ENCODE measurements around the gene STEAP3.

STEAP3 gene

GRCh38 chr2:119248751-119249150, 25.1 kb downstream of the STEAP3 start:
- DNase-seq, result no peak

DNA sequence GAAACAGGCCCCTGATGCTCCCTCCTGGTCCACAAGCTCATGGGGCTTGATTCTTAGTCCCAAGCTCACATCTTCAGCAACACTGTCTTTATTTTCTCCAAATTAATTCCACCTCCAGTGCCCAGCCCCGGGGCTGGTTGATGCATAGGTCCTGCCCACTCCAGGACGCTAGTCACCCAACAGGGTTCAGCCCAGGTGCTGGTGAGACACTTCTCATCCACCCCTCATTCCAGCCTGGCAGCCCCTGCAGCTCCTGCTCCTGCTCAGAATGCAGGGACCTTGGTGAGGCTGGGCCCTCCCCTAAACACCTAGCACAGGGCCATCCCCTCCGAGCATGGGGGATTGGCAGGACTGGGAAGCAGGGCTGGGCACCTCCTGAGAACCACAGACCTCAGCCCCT, 25.7 kb downstream of the STEAP3 start:
- DNase-seq, result no peak

DNA sequence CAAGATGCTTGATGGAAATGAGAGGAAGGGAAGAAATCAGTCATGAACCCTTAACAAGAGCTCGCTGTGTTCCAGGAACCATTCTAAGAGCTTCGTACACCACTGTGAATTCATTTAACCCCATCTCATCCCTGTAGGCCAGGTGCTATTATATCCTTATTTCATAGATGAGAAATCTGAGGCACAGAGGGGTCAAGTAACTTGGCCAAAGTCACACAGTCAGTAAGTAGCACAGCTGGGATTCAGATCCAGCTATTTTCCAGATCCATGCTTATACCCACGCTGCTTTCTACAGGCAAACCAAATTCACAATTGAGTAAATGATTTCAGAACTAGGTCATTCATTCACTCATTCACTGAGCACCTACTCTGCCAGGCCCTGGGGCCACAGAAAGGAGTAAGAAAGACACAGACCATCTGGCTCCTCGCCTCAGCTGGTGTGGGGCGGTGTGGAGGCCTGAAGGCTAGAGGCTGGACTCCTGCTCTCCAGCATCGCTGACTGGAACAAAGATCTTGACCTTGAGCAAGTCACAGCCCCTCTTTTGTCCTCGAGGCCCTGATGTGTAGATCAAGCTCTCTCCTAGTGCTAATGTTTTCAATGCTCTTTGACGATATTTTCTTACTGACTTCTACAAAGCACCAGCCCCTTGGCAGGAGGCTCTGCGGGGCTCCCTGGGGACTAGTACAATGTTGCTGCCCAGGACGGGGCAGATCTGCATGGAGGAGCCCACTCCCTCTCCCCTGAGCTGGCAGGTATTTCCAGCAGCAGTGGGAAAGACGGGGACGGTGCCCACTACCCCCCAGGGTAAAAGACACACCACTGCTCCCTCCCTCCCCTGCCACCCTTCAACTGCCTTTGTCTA, 26.5 kb downstream of the STEAP3 start:
- no peak for DNase-seq

DNA sequence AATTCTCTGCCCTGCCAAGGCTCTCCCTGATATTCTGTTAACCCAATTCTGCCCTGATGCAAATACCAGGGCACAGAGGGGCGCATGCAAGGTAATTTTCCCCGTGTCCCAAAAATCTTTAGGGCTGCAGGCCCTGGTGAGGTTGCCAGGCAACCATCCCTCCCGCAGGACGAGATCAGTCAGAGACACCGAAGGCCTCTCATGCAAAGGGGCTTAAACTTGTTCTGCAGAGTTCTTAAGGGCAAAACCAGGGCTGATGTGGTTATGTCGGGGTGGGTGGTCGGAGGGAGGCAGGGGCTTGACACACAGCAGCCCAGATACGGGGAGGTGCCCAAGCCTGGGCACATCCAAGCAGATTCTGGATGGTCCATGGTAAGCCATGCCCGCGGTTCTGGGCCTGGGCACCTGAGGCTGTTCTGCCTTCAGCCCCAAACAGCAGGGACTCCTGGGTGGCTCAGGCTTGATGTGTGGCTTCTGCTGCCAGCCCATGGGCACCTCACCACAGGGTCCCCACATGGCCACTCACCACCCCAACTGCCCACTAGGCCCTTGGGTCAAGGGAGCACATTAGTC, 27.2 kb downstream of the STEAP3 start:
- DNase-seq, result no peak

- DNase-seq, result no peak
These were observed 28.0 kb downstream of the STEAP3 start for GRCh38 chr2:119251652-119252051.

- no peak for DNase-seq
These were observed 28.8 kb downstream of the STEAP3 start for GRCh38 chr2:119252186-119253113.

GRCh38 chr2:119253114-119253702, 29.6 kb downstream of the STEAP3 start:
- DNase-seq, result no peak

- no peak for DNase-seq
These were observed 30.3 kb downstream of the STEAP3 start for GRCh38 chr2:119253760-119254600.

GRCh38 chr2:119254601-119255080, 31.0 kb downstream of the STEAP3 start:
- DNase-seq, result no peak

DNA sequence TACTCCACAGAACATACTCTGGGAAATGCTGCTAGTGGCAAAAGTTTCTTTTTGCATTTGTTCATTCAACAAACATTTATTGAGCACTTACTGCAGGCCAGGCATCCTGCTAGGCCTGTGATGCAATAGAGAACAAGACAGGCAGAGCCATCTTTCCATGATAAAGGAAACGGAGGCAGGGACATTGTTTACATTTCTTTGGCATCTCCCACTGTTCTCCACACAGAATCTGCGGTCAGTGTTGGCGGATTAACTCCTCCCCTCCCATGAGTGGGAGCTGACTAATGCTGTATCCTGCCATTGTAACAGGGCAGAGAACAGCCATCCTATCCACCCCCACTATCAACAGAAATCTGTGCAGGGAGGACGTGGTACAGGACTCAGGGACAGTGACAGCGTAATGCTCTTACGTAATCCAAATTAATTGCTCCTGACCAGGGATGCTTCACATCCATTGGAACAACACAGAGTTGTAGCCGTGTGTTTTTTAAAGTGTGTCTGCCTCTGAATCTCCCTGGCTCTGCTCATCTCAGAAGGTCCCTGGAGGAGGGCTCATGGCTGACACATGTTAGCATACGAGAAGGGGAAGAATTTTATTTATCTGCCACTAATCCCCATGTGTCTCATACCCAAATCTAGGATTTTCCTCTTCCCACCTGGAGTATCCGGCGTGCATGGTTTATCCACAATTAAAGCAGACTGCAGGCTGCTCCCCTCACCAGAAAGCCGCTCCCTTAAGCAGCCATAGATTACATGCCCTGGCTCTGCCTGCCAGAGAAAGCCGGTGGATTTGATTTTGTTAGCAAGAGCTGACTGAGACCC, 32.3 kb downstream of the STEAP3 start:
- DNase-seq, result no peak

DNA sequence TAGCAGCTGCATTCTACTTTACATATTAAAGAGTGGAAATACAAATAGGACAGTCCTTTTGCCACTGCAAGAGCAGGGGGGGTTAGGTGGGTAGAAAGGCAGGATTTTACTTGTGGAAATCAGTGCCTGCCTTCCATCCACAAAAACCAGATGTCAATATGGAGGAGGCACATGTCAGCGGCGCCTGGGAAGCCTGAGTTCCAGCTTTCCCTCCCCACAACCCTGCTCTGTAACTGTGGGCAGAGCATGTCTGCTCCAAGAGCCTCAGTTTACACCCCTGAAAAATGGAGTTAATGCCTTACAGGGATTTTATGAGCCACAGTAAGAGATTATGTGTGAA, 32.9 kb downstream of the STEAP3 start:
- DNase-seq, result no peak

GRCh38 chr2:119257198-119257597, 33.6 kb downstream of the STEAP3 start:
- no peak for DNase-seq

DNA sequence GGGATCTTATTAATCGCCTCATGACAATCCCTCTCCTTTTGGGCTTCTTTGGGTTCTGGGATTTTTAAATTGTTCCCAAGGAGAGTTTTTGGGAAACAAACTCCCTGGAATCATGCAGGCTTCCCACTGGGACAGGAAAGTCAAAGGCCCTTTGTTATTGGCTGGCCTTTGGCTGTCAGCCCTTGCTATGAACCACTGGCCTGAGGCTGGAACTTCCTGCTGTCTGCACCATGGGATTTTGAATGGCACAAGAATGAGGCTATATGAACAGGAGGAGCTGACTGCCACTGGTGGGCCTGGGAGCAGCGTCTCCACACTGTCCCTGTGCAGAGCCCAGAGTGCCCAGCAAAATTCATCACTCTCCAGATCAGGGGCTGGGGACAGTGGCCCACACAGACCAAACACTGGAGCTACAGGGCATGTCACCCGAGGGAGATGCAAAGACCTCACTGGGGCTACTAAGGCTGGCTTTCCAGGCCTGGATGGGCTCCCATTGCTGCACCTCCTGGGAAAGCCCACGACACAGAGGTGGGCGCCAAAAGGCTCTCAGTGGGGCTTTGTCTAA, 35.7 kb downstream of the STEAP3 start:
- DNase-seq, result no peak

DNA sequence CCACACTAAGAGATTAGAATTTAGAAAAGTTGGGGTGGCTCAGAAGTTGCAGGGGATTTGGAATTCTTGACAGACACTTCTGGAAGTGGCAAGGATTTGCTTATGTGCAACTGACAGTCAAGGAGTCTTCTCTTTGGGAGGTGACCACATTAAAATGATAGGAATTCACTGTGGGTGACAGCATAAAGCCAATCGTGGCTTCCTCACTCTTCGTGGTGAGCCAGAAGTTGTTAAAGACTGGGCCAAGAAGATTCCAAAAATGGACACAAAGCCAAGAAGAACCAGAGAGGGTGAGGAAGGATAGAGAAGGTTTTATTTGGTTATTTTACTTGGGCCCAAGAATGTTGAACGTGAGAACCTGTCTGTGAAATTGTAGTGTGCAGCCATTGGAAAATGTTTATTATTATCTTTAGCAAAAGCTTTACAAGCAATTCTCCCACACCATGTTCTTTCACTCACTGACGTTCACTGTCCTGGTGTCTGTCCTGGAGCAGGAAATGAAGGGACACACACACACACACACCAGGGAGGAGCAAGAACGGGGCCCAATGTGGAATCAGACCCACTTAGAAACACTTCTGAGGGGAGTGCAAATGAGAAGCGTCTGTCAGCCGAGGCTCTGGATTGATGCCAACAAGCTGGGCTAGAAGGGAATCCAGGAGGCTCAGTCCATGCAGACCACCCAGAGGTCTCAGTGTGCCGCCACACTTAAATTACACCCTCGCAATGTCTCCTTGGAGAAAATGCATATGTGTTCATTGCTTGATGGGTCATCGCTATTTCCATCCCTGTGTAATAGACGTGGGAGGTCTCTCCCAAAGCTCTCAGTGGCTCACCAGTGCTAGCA, 37.2 kb downstream of the STEAP3 start:
- DNase-seq, result no peak

GRCh38 chr2:119261493-119262225, 38.0 kb downstream of the STEAP3 start:
- no peak for DNase-seq

DNA sequence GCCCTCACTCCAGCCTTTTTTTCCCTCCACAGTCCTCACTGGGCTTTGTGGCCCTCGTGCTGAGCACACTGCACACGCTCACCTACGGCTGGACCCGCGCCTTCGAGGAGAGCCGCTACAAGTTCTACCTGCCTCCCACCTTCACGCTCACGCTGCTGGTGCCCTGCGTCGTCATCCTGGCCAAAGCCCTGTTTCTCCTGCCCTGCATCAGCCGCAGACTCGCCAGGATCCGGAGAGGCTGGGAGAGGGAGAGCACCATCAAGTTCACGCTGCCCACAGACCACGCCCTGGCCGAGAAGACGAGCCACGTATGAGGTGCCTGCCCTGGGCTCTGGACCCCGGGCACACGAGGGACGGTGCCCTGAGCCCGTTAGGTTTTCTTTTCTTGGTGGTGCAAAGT, 39.4 kb downstream of the STEAP3 start:
- DNase-seq, result no peak

GRCh38 chr2:119263656-119264055, 40.0 kb downstream of the STEAP3 start:
- DNase-seq, result no peak

DNA sequence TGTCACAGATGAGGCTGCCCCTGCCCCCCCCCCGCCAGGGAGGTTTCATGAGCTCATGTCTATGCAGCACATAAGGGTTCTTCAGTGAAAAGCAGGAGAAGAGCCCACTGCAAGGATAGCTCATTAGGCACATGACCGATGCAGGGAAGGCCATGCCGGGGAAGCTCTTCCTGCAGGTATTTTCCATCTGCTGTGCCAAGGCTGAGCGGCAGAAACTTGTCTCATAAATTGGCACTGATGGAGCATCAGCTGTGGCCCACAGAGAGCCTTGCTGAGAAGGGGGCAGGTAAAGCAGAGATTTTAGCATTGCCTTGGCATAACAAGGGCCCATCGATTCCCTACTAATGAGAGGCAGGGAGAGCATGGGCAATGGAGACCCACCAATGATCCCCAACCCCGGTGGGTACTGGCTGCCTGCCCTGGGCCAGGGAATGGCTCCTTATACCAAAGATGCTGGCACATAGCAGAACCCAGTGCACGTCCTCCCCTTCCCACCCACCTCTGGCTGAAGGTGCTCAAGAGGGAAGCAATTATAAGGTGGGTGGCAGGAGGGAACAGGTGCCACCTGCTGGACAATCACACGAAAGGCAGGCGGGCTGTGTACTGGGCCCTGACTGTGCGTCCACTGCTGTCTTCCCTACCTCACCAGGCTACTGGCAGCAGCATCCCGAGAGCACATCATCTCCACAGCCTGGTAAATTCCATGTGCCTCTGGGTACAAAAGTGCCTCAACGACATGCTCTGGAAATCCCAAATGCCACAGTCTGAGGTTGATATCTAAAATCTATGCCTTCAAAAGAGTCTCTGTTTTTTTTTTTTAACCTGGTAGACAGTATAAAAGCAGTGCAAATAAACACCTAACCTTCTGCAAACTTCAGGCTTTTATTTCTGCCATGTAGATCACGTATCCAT, 41.4 kb downstream of the STEAP3 start:
- peak in 1 of 5 donors; percentile 18 for DNase-seq
